ENCODE results near the gene SFMBT1. TPM values are rescaled to one million over a fixed set of nuclear protein-coding genes. Genes with fewer than 3 reads are reported as not detected.

SFMBT1 gene
- total and polyA plus RNA-seq, 2 experiments from 2014 or later, result 8.5 to 18.1 TPM

DNA sequence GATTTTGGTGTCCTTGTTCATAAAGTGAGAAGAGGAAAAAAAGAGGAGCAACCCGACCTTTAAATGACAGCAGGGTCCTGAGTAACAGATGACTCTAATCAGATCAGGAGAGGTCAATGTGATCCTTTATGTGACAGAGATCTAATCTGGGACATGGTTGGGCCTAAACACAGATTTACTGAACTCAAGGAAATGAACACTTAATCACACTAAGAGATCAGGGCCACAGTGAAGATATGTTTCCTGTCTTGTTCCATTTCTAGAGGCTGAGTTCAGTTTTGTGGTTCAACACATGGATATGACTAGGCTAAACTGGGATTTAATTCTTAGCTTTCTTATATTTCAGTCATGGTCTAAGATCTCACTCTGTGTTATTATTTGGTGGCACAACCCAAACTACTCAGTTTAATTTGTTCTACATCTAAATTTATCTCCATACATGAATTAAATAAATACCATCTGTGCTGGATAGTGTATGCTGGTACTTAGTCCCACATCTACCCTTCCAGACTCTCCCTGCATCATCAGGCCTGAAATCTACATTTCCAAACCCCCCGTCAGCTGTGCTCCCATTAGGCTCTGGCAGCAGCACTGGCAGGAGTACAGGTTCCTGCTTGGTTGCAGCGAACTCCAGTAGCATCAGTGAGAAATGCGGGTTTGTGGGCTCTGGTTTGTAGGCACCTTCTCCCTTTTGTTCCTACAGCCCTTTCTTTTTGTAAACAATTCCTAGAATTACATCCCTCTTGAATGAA lies 22.6 kb downstream of the SFMBT1 start:
- no peak for DNase-seq (ENCODE audit: low spot score)
- Histone ChIP-seq H3K36me3 (replicated peaks; ENCODE audit: insufficient read depth, low read depth) (no peaks in the 10 kb centered on the region), H3K4me2 (no peak overlapping the region), H3K27me3 (no peaks in the 10 kb centered on the region), H4K20me1 (ENCODE audit: insufficient read depth, poor library complexity, severe bottlenecking) (no peaks in the 10 kb centered on the region), H3K9me2 (replicated peaks; ENCODE audit: insufficient read depth) (no peaks in the 10 kb centered on the region), H3K4me1 (ENCODE audit: insufficient read depth) (no peaks in the 10 kb centered on the region), H3K4me3 (no peak overlapping the region), H3K9me3 (ENCODE audit: low read depth) (no peaks in the 10 kb centered on the region), H3K27ac (no peak overlapping the region), H3K79me2 (peaks cover 83% of the 10 kb centered on the region), H2AFZ (no peak overlapping the region)
- TF ChIP-seq EZH2 (IDR thresholded peaks at IDR 0.05; ENCODE audit: borderline replicate concordance) (no peak), EZH2phosphoT487 (IDR thresholded peaks at IDR 0.05; ENCODE audit: low read depth, severe bottlenecking, unreplicated experiment) (no peak)
- TF ChIP-seq, protein P1, sequence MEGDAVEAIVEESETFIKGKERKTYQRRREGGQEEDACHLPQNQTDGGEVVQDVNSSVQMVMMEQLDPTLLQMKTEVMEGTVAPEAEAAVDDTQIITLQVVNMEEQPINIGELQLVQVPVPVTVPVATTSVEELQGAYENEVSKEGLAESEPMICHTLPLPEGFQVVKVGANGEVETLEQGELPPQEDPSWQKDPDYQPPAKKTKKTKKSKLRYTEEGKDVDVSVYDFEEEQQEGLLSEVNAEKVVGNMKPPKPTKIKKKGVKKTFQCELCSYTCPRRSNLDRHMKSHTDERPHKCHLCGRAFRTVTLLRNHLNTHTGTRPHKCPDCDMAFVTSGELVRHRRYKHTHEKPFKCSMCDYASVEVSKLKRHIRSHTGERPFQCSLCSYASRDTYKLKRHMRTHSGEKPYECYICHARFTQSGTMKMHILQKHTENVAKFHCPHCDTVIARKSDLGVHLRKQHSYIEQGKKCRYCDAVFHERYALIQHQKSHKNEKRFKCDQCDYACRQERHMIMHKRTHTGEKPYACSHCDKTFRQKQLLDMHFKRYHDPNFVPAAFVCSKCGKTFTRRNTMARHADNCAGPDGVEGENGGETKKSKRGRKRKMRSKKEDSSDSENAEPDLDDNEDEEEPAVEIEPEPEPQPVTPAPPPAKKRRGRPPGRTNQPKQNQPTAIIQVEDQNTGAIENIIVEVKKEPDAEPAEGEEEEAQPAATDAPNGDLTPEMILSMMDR (IDR thresholded peaks at IDR 0.05; ENCODE audit: poor library complexity), result no peak
- WGBS (ENCODE audit: low lambda C conversion rate, missing lambda C conversion rate), result 88% methylated on average over 4 of the region's 4 CpGs

DNA sequence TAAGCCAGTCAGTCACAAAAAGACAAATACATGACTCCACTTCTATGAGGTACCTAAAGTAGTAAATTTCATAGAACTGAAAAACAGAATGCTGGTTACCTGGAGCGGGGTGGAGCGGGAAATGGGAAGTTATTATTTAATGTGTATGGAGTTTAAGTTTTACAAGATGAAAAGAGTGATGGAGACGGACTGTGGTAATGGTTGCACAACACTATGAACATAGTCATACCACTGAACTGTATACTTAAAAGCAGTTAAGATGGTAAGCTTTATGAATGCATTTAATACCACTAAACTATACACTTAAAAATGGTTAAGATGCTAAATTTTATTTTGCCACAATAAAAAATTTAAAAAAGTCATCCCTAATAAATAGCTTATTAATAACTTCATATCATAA lies 23.2 kb downstream of the SFMBT1 start:
- no peak overlapping the region for H3K4me2 ChIP-seq
- no peaks in the 10 kb centered on the region for H3K9me3 ChIP-seq (ENCODE audit: low read depth)
- no peak for DNase-seq (ENCODE audit: low spot score)
- no peak overlapping the region for H2AFZ ChIP-seq
- H3K27ac ChIP-seq, result no peak overlapping the region
- H3K9me2 ChIP-seq (replicated peaks; ENCODE audit: insufficient read depth), result no peaks in the 10 kb centered on the region
- 95% methylated on average over 3 of the region's 3 CpGs for WGBS (ENCODE audit: low lambda C conversion rate, missing lambda C conversion rate)
- H3K36me3 ChIP-seq (replicated peaks; ENCODE audit: insufficient read depth, low read depth), result no peaks in the 10 kb centered on the region
- H4K20me1 ChIP-seq (ENCODE audit: insufficient read depth, poor library complexity, severe bottlenecking), result no peaks in the 10 kb centered on the region
- H3K27me3 ChIP-seq, result no peaks in the 10 kb centered on the region
- no peak overlapping the region for H3K4me3 ChIP-seq
- H3K79me2 ChIP-seq, result peaks cover 82% of the 10 kb centered on the region
- no peaks in the 10 kb centered on the region for H3K4me1 ChIP-seq (ENCODE audit: insufficient read depth)
- TF ChIP-seq EZH2phosphoT487 (IDR thresholded peaks at IDR 0.05; ENCODE audit: low read depth, severe bottlenecking, unreplicated experiment), result no peak
- no peak for TF ChIP-seq EZH2 (IDR thresholded peaks at IDR 0.05; ENCODE audit: borderline replicate concordance)
- TF ChIP-seq, protein P1 (IDR thresholded peaks at IDR 0.05; ENCODE audit: poor library complexity), result no peak

DNA sequence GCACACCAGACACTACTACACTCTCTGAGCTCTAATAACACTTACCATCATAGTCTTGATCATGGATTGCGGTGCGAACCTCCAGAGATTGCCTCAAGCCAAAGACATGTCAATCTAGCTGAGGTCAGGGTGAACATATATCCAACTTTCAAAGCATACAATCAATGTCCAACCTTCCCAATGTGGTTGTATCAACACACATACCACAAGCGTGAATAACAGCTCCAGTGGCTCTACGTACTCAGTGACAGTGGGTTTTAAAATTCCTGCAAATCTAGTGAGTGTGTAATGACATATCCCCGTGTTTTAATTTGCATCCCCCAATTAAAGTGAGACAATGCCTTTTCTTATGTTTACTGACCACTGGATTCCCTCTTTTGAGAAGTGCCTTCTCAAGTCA lies 29.6 kb downstream of the SFMBT1 start:
- WGBS (ENCODE audit: low lambda C conversion rate, missing lambda C conversion rate), result 94% methylated on average over 5 of the region's 5 CpGs
- no peaks in the 10 kb centered on the region for H3K9me3 ChIP-seq (ENCODE audit: low read depth)
- H3K36me3 ChIP-seq (replicated peaks; ENCODE audit: insufficient read depth, low read depth), result no peaks in the 10 kb centered on the region
- no peaks in the 10 kb centered on the region for H4K20me1 ChIP-seq (ENCODE audit: insufficient read depth, poor library complexity, severe bottlenecking)
- H3K4me1 ChIP-seq (ENCODE audit: insufficient read depth), result no peaks in the 10 kb centered on the region
- H3K9me2 ChIP-seq (replicated peaks; ENCODE audit: insufficient read depth), result no peaks in the 10 kb centered on the region
- H3K4me2 ChIP-seq, result no peak overlapping the region
- no peak overlapping the region for H3K27ac ChIP-seq
- TF ChIP-seq, protein P1 (IDR thresholded peaks at IDR 0.05; ENCODE audit: poor library complexity), result no peak
- TF ChIP-seq EZH2 (IDR thresholded peaks at IDR 0.05; ENCODE audit: borderline replicate concordance), result no peak
- TF ChIP-seq EZH2phosphoT487 (IDR thresholded peaks at IDR 0.05; ENCODE audit: low read depth, severe bottlenecking, unreplicated experiment), result no peak
- H2AFZ ChIP-seq, result no peak overlapping the region
- H3K4me3 ChIP-seq, result no peak overlapping the region
- no peaks in the 10 kb centered on the region for H3K27me3 ChIP-seq
- no peak for DNase-seq (ENCODE audit: low spot score)
- H3K79me2 ChIP-seq, result peaks cover 52% of the 10 kb centered on the region

Data from hepatocyte (in vitro differentiated cells).